Right lobe of liver (tissue), 6 donors: ENCODE measurements around the gene EVA1C. TPM values are rescaled to one million over a fixed set of nuclear protein-coding genes. Genes with fewer than 3 reads are reported as not detected.
"Not testable (repeated sequence)": the region's sequence is repeated elsewhere in the genome, so short reads cannot be mapped to it uniquely, and the experiment has no call there.

Experiments
- ATAC-seq, 4 donors: fragments of 200-7000 bp; cut with Tn5 transposase; one replicate each; pipeline ENCODE4 v1.9.1; 2020; ENCODE audit warnings: mild to moderate bottlenecking in 4 of 4, moderate library complexity in 4 of 4
- DNase-seq, 3 donors: peaks; one replicate each; pipeline ENCODE4 v3.0.0-alpha.2; 2020
- H3K27ac ChIP-seq, 3 donors: fragments of 200-600 bp; one replicate each; pipeline ENCODE4 v1.8.0; 2022
- H3K27me3 ChIP-seq, 2 donors: fragments of 200-600 bp; one replicate each; pipeline ENCODE4 v1.8.0; 2022
- H3K36me3 ChIP-seq, 4 donors: fragments of 200-600 bp; sonication (generic) in 1 of 4; one replicate each; pipeline versions ENCODE4 v1.5.1 to v1.8.0; 2017 to 2022; ENCODE audit warnings: control low read depth in 1 of 4
- H3K4me1 ChIP-seq, 4 donors: fragments of 200-600 bp; sonication (generic) in 1 of 4; one replicate each; pipeline versions ENCODE4 v1.5.1 to v1.8.0; 2017 to 2022; ENCODE audit warnings: control low read depth in 1 of 4
- H3K4me3 ChIP-seq, 3 donors: fragments of 200-600 bp; one replicate each; pipeline ENCODE4 v1.8.0; 2022
- H3K9me3 ChIP-seq, 4 donors: fragments of 200-600 bp; sonication (generic) in 1 of 4; one replicate each; pipeline versions ENCODE4 v1.5.1 to v1.8.0; 2017 to 2022; ENCODE audit warnings: control low read depth in 1 of 4
- POLR2A ChIP-seq: fragments of 450-650 bp; IDR thresholded peaks from one replicate; pipeline ENCODE4 v1.6.1; 2017; ENCODE audit warnings: antibody characterized with exemption, mild to moderate bottlenecking
- WGBS: methylation state at CpG from one replicate; pipeline ENCODE4 v1.1.6; 2018; ENCODE audit warnings: low coverage, low lambda C conversion rate; ENCODE audit not compliant: insufficient coverage; ENCODE audit errors: missing lambda C conversion rate; 5-methylcytosine and 5-hydroxymethylcytosine counted together
- intact Hi-C, 2 donors: fragments of 100-400 bp; cut with DNase I; formaldehyde crosslinking; loops; one replicate each; pipeline versions ENCODE4 v1.11.2 to v1.14.1; 2022
- total RNA-seq, 6 experiments: library from RNA; depleted of rRNA in 2 of 6; stranded (reverse); fragments of >200 nt in 2 of 6; fragmentation: NEBNext Ultra II Directional in 3 of 6; extraction: Animal tissue kit (Norgen Biotek cat#: 25700) in 3 of 6; gene quantifications; one replicate each; pipeline versions ENCODE4 v1.1.0 to v1.2.4, GENCODE V29; 2016 to 2023
- TF ChIP-seq, protein P1 (sequence below), 4 donors: fragments of 200-600 bp in 3 of 4; fragments of 450-650 bp in 1 of 4; IDR thresholded peaks; one replicate each; pipeline versions ENCODE4 v1.5.1 to v1.8.0; 2016 to 2022; ENCODE audit warnings: antibody characterized with exemption in 4 of 4, mild to moderate bottlenecking in 2 of 4
- donor health status: DM: no; HTN: yes; CAD: no.
- donor health status: DM: no; HTN: no; CAD: no.
- donor health status: DM: no; HTN: no; CAD: no.
- donor health status: DM: no; HTN: yes; CAD: no.
- donor health status: DM: no; HTN: yes; CAD: no.

EVA1C gene
- total RNA-seq, 6 experiments from 2014 or later: 2.4 to 5.9 (median 4.2) TPM

DNA sequence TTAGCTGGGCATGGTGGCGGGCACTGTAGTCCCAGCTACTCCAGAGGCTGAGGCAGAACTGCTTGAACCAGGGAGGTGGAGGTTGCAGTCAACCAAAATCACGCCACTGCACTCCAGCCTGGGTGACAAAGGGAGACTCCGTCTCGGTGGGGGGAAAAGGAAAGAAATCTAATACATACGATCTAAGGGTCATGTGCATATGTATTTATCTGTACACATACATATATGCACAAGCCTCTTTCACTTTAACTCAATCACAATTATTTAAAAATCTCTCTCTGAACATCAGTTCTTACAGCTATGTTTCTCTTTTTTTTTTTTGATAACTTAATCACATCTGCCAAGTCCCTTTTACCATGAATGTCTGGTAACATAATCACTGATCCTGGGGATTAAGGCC, 34.7 kb downstream of the EVA1C start:
- Histone ChIP-seq H3K4me1 (no peaks in the 10 kb centered on the region), H3K9me3 (no peaks in the 10 kb centered on the region), H3K36me3 (no peaks in the 10 kb centered on the region), H3K4me3 (no peak overlapping the region), H3K27ac (no peak overlapping the region), H3K27me3 (no peaks in the 10 kb centered on the region)
- no peak for DNase-seq
- ATAC-seq: no peak
- WGBS: 82% methylated on average over 3 of the region's 5 CpGs
- no peak for TF ChIP-seq POLR2A
- TF ChIP-seq, protein P1, sequence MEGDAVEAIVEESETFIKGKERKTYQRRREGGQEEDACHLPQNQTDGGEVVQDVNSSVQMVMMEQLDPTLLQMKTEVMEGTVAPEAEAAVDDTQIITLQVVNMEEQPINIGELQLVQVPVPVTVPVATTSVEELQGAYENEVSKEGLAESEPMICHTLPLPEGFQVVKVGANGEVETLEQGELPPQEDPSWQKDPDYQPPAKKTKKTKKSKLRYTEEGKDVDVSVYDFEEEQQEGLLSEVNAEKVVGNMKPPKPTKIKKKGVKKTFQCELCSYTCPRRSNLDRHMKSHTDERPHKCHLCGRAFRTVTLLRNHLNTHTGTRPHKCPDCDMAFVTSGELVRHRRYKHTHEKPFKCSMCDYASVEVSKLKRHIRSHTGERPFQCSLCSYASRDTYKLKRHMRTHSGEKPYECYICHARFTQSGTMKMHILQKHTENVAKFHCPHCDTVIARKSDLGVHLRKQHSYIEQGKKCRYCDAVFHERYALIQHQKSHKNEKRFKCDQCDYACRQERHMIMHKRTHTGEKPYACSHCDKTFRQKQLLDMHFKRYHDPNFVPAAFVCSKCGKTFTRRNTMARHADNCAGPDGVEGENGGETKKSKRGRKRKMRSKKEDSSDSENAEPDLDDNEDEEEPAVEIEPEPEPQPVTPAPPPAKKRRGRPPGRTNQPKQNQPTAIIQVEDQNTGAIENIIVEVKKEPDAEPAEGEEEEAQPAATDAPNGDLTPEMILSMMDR (IDR thresholded peaks at IDR 0.05): no peak
- intact Hi-C loops: no loop called here

- H3K4me1 ChIP-seq: no peaks in the 10 kb centered on the region
- H3K27me3 ChIP-seq: no peaks in the 10 kb centered on the region
- intact Hi-C loops: no loop called here
- TF ChIP-seq POLR2A: no peak
- TF ChIP-seq, protein P1 (IDR thresholded peaks at IDR 0.05): no peak
- DNase-seq: no peak
- H3K36me3 ChIP-seq: no peaks in the 10 kb centered on the region
- 77% methylated on average over 4 of the region's 6 CpGs for WGBS
- no peak overlapping the region for H3K4me3 ChIP-seq
- no peak for ATAC-seq
- no peak overlapping the region for H3K27ac ChIP-seq
- H3K9me3 ChIP-seq: no peaks in the 10 kb centered on the region
These were observed 36.5 kb downstream of the EVA1C start for GRCh38 chr21:32448803-32449594.

DNA sequence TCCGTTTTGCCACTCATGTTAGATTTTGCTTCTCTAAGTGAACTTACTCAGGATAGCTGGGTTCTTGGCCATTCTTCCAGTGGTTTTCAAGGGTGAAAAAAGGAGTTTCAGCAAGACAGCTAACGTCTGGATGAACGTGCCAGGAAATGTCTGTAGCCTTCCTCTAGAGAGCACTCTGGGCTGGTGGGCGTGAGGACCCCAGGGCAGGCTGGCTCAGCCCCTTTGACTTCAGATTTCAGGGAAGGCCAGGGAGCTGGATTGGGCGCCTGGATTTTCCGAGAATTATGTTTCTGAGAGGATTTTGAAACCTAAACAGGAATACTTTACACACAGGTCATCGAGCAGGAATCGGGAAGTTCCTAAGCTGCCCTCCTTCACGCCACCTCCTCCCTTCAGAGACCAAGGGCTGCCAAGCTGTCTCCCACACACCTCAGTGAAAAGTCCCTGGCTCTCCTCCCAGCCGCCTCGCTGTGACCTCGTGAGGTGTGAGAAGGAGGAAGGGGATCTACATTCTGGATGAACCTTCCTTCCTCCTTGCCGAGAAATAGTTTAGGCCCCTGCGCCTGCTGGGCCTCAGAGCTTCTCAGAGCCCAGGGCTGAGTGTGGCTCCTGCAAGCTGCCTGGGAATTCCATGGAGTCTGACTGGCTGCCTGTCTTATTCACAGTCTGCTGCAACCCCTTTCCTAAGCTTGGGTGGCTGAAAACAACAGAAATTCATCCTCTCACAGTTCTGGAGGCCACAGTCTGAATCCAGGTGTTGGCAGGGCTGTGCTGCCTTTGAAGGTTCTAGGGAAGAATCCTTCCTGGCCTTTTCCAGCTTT, 38.6 kb downstream of the EVA1C start:
- peak in 1 of 3 donors; percentile 38 for DNase-seq
- WGBS: 67% methylated on average over 6 of the region's 14 CpGs
- H3K27ac ChIP-seq, H3K27me3 ChIP-seq, intact Hi-C loops, H3K9me3 ChIP-seq, H3K36me3 ChIP-seq, H3K4me3 ChIP-seq: not testable (repeated sequence)
- peak in 2 of 4 donors; percentile 43 to 60 for ATAC-seq
- H3K4me1 ChIP-seq: peaks cover 0 to 11% (median 0%) of the 10 kb centered on the region in 4 donors

DNA sequence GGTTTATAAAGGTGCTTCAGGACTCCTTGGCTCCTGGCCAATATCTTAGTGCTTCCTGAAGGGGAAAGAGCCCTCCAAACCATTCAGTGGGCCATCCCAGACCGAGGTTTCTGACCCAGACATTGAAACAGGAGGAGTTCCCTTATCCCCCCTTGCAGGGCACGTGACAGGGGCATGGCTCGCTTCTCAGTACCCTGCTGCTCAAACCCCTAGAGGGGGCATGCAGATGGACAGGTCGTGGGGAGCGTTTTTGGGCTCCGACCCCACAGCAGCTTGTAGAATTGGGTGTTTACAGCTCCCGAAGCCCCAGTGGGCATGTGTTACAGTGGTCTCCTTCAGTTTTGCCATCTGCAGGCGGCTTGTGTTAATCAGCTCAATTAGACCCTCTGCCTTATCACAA, 39.7 kb downstream of the EVA1C start:
- DNase-seq, H3K27me3 ChIP-seq, H3K9me3 ChIP-seq, H3K36me3 ChIP-seq, H3K4me3 ChIP-seq, ATAC-seq, intact Hi-C loops, H3K27ac ChIP-seq: not testable (repeated sequence)
- 88% methylated on average over 5 of the region's 8 CpGs for WGBS
- peaks cover 0 to 22% (median 0%) of the 10 kb centered on the region in 4 donors for H3K4me1 ChIP-seq

GRCh38 chr21:32452641-32453040, 40.1 kb downstream of the EVA1C start:
- intact Hi-C loops: no loop called here
- TF ChIP-seq POLR2A: no peak
- TF ChIP-seq, protein P1 (IDR thresholded peaks at IDR 0.05): no peak
- peaks cover 0 to 27% (median 0%) of the 10 kb centered on the region in 4 donors for H3K4me1 ChIP-seq

More at GRCh38 chr21:32452641-32453040, 40.1 kb downstream of the EVA1C start:
- Histone ChIP-seq H3K27me3 (no peaks in the 10 kb centered on the region), H3K27ac (no peak overlapping the region), H3K4me3 (no peak overlapping the region), H3K36me3 (no peaks in the 10 kb centered on the region), H3K9me3 (no peaks in the 10 kb centered on the region)
- WGBS: 96% methylated on average over 5 of the region's 11 CpGs
- no peak for ATAC-seq
- no peak for DNase-seq
